Progenitor cell of endocrine pancreas (in vitro differentiated cells): ENCODE data around the gene SPAG16. TPM values are rescaled to one million over a fixed set of nuclear protein-coding genes. Genes with fewer than 3 reads are reported as not detected.

Experiments used
- DNase-seq: peaks from one replicate; pipeline ENCODE4 v3.0.0; 2021; ENCODE audit warnings: low spot score; ENCODE audit not compliant: unreplicated experiment
- H3K27ac Mint-ChIP-seq: 2 replicates; pipeline ENCODE4 v1.8.0; 2021; ENCODE audit warnings: mild to moderate bottlenecking, moderate library complexity, mixed read lengths
- H3K27me3 Mint-ChIP-seq: 2 replicates; pipeline ENCODE4 v1.8.0; 2021; ENCODE audit warnings: mixed read lengths
- H3K36me3 Mint-ChIP-seq: 2 replicates; pipeline ENCODE4 v1.8.0; 2022; ENCODE audit warnings: mixed read lengths; ENCODE audit not compliant: insufficient read depth
- H3K4me1 Mint-ChIP-seq: 2 replicates; pipeline ENCODE4 v1.8.0; 2021; ENCODE audit warnings: low read depth, mixed read lengths
- H3K4me3 Mint-ChIP-seq: 2 replicates; pipeline ENCODE4 v1.8.0; 2021; ENCODE audit warnings: low read depth, mild to moderate bottlenecking, moderate library complexity, mixed read lengths
- H3K9me3 Mint-ChIP-seq: 2 replicates; pipeline ENCODE4 v1.8.0; 2021; ENCODE audit warnings: low read depth, mixed read lengths
- total RNA-seq: library from RNA; stranded (reverse); gene quantifications from 2 replicates; pipeline ENCODE4 v1.2.1, GENCODE V29; 2021
- TF ChIP-seq, protein P1 (sequence below): fragments of 200-600 bp; sonication (generic); IDR thresholded peaks from one replicate; pipeline ENCODE4 v1.5.0; 2021; ENCODE audit warnings: antibody characterized with exemption, mild to moderate bottlenecking; ENCODE audit not compliant: unreplicated experiment

SPAG16 gene
- total RNA-seq, 1 donor from 2014 or later, result 52.8 TPM

DNA sequence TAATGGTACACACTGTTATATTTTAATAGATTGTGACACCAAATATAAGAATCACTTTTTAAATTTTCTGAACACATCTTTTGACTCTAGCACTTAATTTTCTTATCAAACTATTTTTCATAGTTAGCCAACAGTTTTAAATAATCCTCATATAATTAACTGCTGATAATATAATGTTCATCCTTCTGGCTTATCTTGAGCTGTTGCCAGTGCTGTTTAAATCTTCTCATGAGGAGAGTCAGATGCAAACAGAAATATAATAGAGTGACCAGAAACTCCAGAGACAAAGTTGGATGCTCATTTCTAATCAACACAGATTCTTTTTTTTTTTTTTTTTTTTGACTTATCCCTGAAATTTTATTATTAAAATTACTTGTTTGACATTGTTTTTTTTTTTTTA is 282.6 kb downstream of the SPAG16 start:
- H3K9me3 Mint-ChIP-seq, result peaks cover 17% of the 10 kb centered on the region
- no peak overlapping the region for H3K4me3 Mint-ChIP-seq
- H3K27me3 Mint-ChIP-seq, result no peaks in the 10 kb centered on the region
- no peak for DNase-seq
- TF ChIP-seq, protein P1, sequence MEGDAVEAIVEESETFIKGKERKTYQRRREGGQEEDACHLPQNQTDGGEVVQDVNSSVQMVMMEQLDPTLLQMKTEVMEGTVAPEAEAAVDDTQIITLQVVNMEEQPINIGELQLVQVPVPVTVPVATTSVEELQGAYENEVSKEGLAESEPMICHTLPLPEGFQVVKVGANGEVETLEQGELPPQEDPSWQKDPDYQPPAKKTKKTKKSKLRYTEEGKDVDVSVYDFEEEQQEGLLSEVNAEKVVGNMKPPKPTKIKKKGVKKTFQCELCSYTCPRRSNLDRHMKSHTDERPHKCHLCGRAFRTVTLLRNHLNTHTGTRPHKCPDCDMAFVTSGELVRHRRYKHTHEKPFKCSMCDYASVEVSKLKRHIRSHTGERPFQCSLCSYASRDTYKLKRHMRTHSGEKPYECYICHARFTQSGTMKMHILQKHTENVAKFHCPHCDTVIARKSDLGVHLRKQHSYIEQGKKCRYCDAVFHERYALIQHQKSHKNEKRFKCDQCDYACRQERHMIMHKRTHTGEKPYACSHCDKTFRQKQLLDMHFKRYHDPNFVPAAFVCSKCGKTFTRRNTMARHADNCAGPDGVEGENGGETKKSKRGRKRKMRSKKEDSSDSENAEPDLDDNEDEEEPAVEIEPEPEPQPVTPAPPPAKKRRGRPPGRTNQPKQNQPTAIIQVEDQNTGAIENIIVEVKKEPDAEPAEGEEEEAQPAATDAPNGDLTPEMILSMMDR, result no peak
- H3K27ac Mint-ChIP-seq, result no peak overlapping the region
- H3K36me3 Mint-ChIP-seq, result no peaks in the 10 kb centered on the region
- no peaks in the 10 kb centered on the region for H3K4me1 Mint-ChIP-seq

DNA sequence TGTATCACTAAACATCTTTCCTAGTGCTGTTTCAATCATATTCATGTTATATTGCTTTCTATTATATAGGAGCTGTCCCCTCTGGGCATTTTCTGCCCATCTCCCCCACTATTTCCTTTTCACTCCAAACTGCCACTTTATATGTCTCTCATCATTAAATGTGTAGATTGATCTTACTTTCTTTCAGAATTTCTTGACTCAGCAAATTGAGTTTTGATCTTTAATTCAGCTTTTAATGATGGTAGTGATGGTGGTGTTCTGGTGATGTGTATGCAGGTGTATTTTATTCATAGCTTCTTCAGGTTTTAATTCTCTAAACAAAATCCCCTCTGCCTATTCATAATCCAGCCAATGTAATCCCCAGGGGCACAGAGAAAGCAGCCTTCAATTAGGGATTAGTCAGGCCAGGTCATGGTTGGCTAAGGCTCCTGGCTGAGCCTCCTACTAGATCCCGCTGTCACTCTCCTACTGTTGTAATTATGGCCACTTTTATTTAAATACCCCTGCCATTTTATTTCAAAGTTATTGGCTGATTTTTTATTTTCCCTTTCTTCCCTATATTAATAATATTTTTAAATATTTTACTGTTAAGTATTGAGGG is 325.4 kb downstream of the SPAG16 start:
- Mint-ChIP-seq H3K27ac (no peak overlapping the region), H3K4me1 (no peaks in the 10 kb centered on the region), H3K4me3 (no peak overlapping the region), H3K36me3 (no peaks in the 10 kb centered on the region), H3K27me3 (no peaks in the 10 kb centered on the region), H3K9me3 (peaks cover 6% of the 10 kb centered on the region)
- DNase-seq, result no peak
- TF ChIP-seq, protein P1, result no peak

DNA sequence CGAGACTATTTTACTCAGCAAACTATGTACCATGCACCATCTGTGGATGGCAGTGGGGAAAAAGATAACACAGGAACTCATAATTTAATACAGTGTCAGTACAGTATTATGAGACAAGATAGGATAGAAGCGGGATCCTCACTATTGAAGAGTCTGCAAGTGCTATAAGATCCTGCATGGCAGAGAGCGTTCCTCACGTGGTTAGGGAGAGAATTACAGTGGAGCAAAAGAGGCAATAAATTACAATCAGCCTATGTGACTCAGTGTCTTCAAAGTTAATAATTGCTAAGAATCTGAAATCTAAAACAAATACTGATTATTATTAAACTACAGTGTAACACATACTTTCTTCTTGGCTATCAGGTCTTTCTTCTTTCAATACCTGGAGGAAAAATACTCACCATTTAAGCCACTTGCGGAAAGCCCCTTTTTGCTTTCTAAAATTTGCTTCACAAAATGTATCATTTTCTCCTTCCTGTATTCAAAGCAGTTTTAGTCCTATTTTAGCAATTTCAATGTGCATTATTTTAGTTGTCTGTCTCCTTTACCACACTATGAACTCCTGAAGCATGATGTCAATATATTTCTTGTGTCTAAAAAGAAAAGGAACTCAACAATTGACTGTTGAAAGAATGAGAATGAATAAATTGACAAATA is 342.9 kb downstream of the SPAG16 start:
- Mint-ChIP-seq H3K36me3 (no peaks in the 10 kb centered on the region), H3K4me1 (no peaks in the 10 kb centered on the region), H3K27me3 (no peaks in the 10 kb centered on the region), H3K9me3 (peaks cover 13% of the 10 kb centered on the region), H3K27ac (no peak overlapping the region), H3K4me3 (no peak overlapping the region)
- TF ChIP-seq, protein P1, result no peak
- no peak for DNase-seq

GRCh38 chr2:213627835-213628460 is 343.7 kb downstream of the SPAG16 start:
- Mint-ChIP-seq H3K27me3 (no peaks in the 10 kb centered on the region), H3K36me3 (no peaks in the 10 kb centered on the region), H3K4me1 (no peaks in the 10 kb centered on the region), H3K27ac (no peak overlapping the region), H3K9me3 (peaks cover 21% of the 10 kb centered on the region), H3K4me3 (no peak overlapping the region)
- DNase-seq, result no peak
- TF ChIP-seq, protein P1, result no peak

GRCh38 chr2:213640738-213641425 is 356.6 kb downstream of the SPAG16 start:
- Mint-ChIP-seq H3K36me3 (no peaks in the 10 kb centered on the region), H3K9me3 (peaks cover 20% of the 10 kb centered on the region), H3K4me1 (no peaks in the 10 kb centered on the region), H3K27ac (no peak overlapping the region), H3K4me3 (no peak overlapping the region), H3K27me3 (no peaks in the 10 kb centered on the region)
- no peak for DNase-seq
- TF ChIP-seq, protein P1, result no peak
